Mesendoderm (in vitro differentiated cells): ENCODE measurements around the gene IL6R.
"Not testable (repeated sequence)": the region's sequence is repeated elsewhere in the genome, so short reads cannot be mapped to it uniquely, and the experiment has no call there.

Experiments used
- DNase-seq: peaks from one replicate; pipeline ENCODE4 v3.0.0; 2013
- H2AK5ac ChIP-seq: 2 replicates; pipeline ENCODE4 v1.6.1; 2013; ENCODE audit warnings: low read length, inconsistent platforms
- H2BK120ac ChIP-seq: 2 replicates; pipeline ENCODE4 v1.6.1; 2013; ENCODE audit warnings: low read depth, mild to moderate bottlenecking, low read length, moderate library complexity, mixed read lengths
- H2BK15ac ChIP-seq: replicated peaks from 2 replicates; pipeline ENCODE4 v1.6.1; 2013; ENCODE audit warnings: low read depth, mild to moderate bottlenecking, moderate library complexity
- H2BK5ac ChIP-seq: 2 replicates; pipeline ENCODE4 v1.6.1; 2013; ENCODE audit warnings: low read length, inconsistent platforms
- H3K18ac ChIP-seq: 2 replicates; pipeline ENCODE4 v1.6.1; 2013; ENCODE audit warnings: mild to moderate bottlenecking, low read length, mixed read lengths
- H3K23ac ChIP-seq: one replicate; pipeline ENCODE4 v1.6.1; 2013; ENCODE audit warnings: low read length
- H3K27ac ChIP-seq: 2 replicates; pipeline ENCODE4 v1.5.1; 2013; ENCODE audit warnings: low read depth, mild to moderate bottlenecking, inconsistent platforms, low read length, moderate library complexity
- H3K27me3 ChIP-seq: 2 replicates; pipeline ENCODE4 v1.6.1; 2013; ENCODE audit warnings: low read length, control low read depth, mild to moderate bottlenecking, inconsistent platforms; ENCODE audit not compliant: insufficient read depth, poor library complexity
- H3K36me3 ChIP-seq: 2 replicates; pipeline ENCODE4 v1.6.1; 2013; ENCODE audit warnings: low read length, inconsistent platforms; ENCODE audit not compliant: control insufficient read depth, insufficient read depth
- H3K4ac ChIP-seq: one replicate; pipeline ENCODE4 v1.6.1; 2013; ENCODE audit warnings: low read depth, mild to moderate bottlenecking, low read length, moderate library complexity
- H3K4me1 ChIP-seq: 2 replicates; pipeline ENCODE4 v1.6.1; 2013; ENCODE audit warnings: low read depth, low read length, inconsistent platforms; ENCODE audit not compliant: control insufficient read depth
- H3K4me2 ChIP-seq: 2 replicates; pipeline ENCODE4 v1.6.1; 2013; ENCODE audit warnings: low read length
- H3K4me3 ChIP-seq: 2 replicates; pipeline ENCODE4 v1.5.1; 2013; ENCODE audit warnings: mild to moderate bottlenecking, low read length
- H3K56ac ChIP-seq: one replicate; pipeline ENCODE4 v1.6.1; 2013; ENCODE audit warnings: low read length
- H3K79me1 ChIP-seq: 2 replicates; pipeline ENCODE4 v1.6.1; 2013; ENCODE audit warnings: low read length, inconsistent platforms
- H3K79me2 ChIP-seq: 2 replicates; pipeline ENCODE4 v1.6.1; 2013; ENCODE audit warnings: mild to moderate bottlenecking, low read length; ENCODE audit not compliant: control insufficient read depth, insufficient read depth
- H3K9ac ChIP-seq: 2 replicates; pipeline ENCODE4 v1.6.1; 2013; ENCODE audit warnings: low read length, inconsistent platforms
- H4K5ac ChIP-seq: one replicate; pipeline ENCODE4 v1.6.1; 2013; ENCODE audit warnings: low read length
- H4K8ac ChIP-seq: one replicate; pipeline ENCODE4 v1.6.1; 2013; ENCODE audit warnings: low read depth, mild to moderate bottlenecking, control low read depth, low read length, moderate library complexity
- WGBS: extraction: QIAGEN DNeasy Blood & Tissue Kit; methylation state at CpG from one replicate; pipeline ENCODE4 v1.1.7; 2013; ENCODE audit warnings: low lambda C conversion rate, missing lambda C conversion rate; ENCODE audit not compliant: insufficient coverage; ENCODE audit errors: extremely low coverage; 5-methylcytosine and 5-hydroxymethylcytosine counted together

IL6R gene

GRCh38 chr1:154420961-154421924 is 16.1 kb downstream of the IL6R start:
- H4K8ac ChIP-seq: no peak overlapping the region
- no peaks in the 10 kb centered on the region for H3K79me1 ChIP-seq
- no peak overlapping the region for H2BK15ac ChIP-seq
- H3K27me3 ChIP-seq: no peaks in the 10 kb centered on the region
- H3K56ac ChIP-seq: no peak overlapping the region
- no peak overlapping the region for H3K18ac ChIP-seq
- no peak overlapping the region for H3K27ac ChIP-seq
- no peak overlapping the region for H3K4me2 ChIP-seq
- no peaks in the 10 kb centered on the region for H3K79me2 ChIP-seq
- H3K4me1 ChIP-seq: no peaks in the 10 kb centered on the region
- H2AK5ac ChIP-seq: no peak overlapping the region
- no CpG with 5 or more reads among the region's 10 CpGs for WGBS
- H2BK5ac ChIP-seq: no peak overlapping the region
- H3K36me3 ChIP-seq: no peaks in the 10 kb centered on the region
- H3K9ac ChIP-seq: no peak overlapping the region
- no peak for DNase-seq
- H3K23ac ChIP-seq: no peak overlapping the region
- no peak overlapping the region for H4K5ac ChIP-seq
- H3K4me3 ChIP-seq: no peak overlapping the region
- no peak overlapping the region for H3K4ac ChIP-seq
- no peak overlapping the region for H2BK120ac ChIP-seq

GRCh38 chr1:154422049-154422448 is 16.9 kb downstream of the IL6R start:
- H3K27ac ChIP-seq, H2BK120ac ChIP-seq, H3K4me2 ChIP-seq, H3K4me3 ChIP-seq, H3K56ac ChIP-seq, H2BK15ac ChIP-seq, H2AK5ac ChIP-seq, H3K23ac ChIP-seq, H3K4me1 ChIP-seq, H3K79me2 ChIP-seq, H3K36me3 ChIP-seq, H4K8ac ChIP-seq, H3K27me3 ChIP-seq, H3K9ac ChIP-seq, DNase-seq, H3K4ac ChIP-seq, H2BK5ac ChIP-seq, H3K18ac ChIP-seq, H4K5ac ChIP-seq, H3K79me1 ChIP-seq: not testable (repeated sequence)
- no CpG with 5 or more reads among the region's 8 CpGs for WGBS

DNA sequence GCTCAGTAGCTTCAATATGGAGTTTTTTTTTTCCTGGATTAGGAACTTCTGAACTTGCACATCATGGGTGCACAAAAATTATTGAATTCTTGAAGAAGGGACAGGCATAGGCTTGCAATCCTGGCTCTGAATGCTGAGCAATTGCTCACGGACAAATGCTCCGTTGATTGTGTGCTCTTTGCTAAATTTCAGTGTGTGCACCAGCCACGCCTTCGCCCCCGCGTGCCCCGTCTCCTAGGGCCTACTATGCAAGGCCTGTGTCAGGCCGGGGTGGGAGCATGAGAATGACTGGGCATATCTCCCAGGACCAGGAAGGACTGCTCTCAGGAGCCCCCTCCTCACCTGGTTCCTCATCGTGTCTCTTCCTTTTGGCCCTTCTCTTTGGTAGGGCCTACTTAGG is 17.4 kb downstream of the IL6R start:
- Histone ChIP-seq H2AK5ac (no peak overlapping the region), H3K79me2 (no peaks in the 10 kb centered on the region), H2BK120ac (no peak overlapping the region), H4K8ac (no peak overlapping the region), H3K4me1 (no peaks in the 10 kb centered on the region), H4K5ac (no peak overlapping the region), H3K18ac (no peak overlapping the region), H2BK15ac (no peak overlapping the region), H2BK5ac (no peak overlapping the region), H3K56ac (peak overlapping the region; percentile 64), H3K4me3 (no peak overlapping the region), H3K9ac (no peak overlapping the region), H3K27me3 (no peaks in the 10 kb centered on the region), H3K4me2 (no peak overlapping the region), H3K27ac (no peak overlapping the region), H3K4ac (no peak overlapping the region), H3K79me1 (no peaks in the 10 kb centered on the region), H3K36me3 (no peaks in the 10 kb centered on the region), H3K23ac (no peak overlapping the region)
- WGBS: no CpG with 5 or more reads among the region's 9 CpGs
- DNase-seq: no peak

GRCh38 chr1:154423304-154423987 is 18.3 kb downstream of the IL6R start:
- Histone ChIP-seq H3K79me1 (no peaks in the 10 kb centered on the region), H2BK15ac (no peak overlapping the region), H3K56ac (no peak overlapping the region), H2AK5ac (no peak overlapping the region), H3K79me2 (no peaks in the 10 kb centered on the region), H3K4me2 (no peak overlapping the region), H3K36me3 (no peaks in the 10 kb centered on the region), H3K9ac (no peak overlapping the region), H3K23ac (no peak overlapping the region), H4K8ac (no peak overlapping the region), H3K4ac (no peak overlapping the region), H2BK5ac (no peak overlapping the region), H4K5ac (no peak overlapping the region), H3K27me3 (no peaks in the 10 kb centered on the region), H2BK120ac (no peak overlapping the region), H3K4me1 (no peaks in the 10 kb centered on the region), H3K27ac (no peak overlapping the region), H3K18ac (no peak overlapping the region), H3K4me3 (no peak overlapping the region)
- WGBS: no CpG with 5 or more reads among the region's 5 CpGs
- DNase-seq: no peak

GRCh38 chr1:154423988-154424326 is 18.8 kb downstream of the IL6R start:
- H4K5ac ChIP-seq: no peak overlapping the region
- no peak overlapping the region for H2AK5ac ChIP-seq
- no peak overlapping the region for H3K56ac ChIP-seq
- DNase-seq: no peak
- H3K4me1 ChIP-seq: no peaks in the 10 kb centered on the region
- no peaks in the 10 kb centered on the region for H3K27me3 ChIP-seq
- H2BK5ac ChIP-seq: no peak overlapping the region
- H3K4me2 ChIP-seq: no peak overlapping the region
- H3K9ac ChIP-seq: no peak overlapping the region
- H3K27ac ChIP-seq: no peak overlapping the region
- no peaks in the 10 kb centered on the region for H3K79me1 ChIP-seq
- H3K36me3 ChIP-seq: no peaks in the 10 kb centered on the region
- no peak overlapping the region for H3K23ac ChIP-seq
- no peak overlapping the region for H3K4me3 ChIP-seq
- no peak overlapping the region for H3K18ac ChIP-seq
- WGBS: no CpG with 5 or more reads among the region's 7 CpGs
- no peak overlapping the region for H2BK120ac ChIP-seq
- H2BK15ac ChIP-seq: no peak overlapping the region
- H3K4ac ChIP-seq: no peak overlapping the region
- no peaks in the 10 kb centered on the region for H3K79me2 ChIP-seq
- no peak overlapping the region for H4K8ac ChIP-seq
